ENCODE measurements around the gene ANKS4B. TPM values are rescaled to one million over a fixed set of nuclear protein-coding genes. Genes with fewer than 3 reads are reported as not detected.

The ANKS4B gene
- total and polyA plus RNA-seq, 2 of the 8 experiments (the other 6 are each of a cell fraction or from before 2014, with no cell fraction given): 0.06 to 0.15 TPM

- H3K27ac ChIP-seq (ENCODE audit: low read depth, low read length): no peak overlapping the region
- no peaks in the 10 kb centered on the region for H4K20me1 ChIP-seq (replicated peaks in 1 of 2; ENCODE audit: control insufficient read depth in 1 of 2, insufficient read depth in 2 of 2, low read length in 2 of 2)
- no peak overlapping the region for H4K5ac ChIP-seq (ENCODE audit: insufficient read length, low read depth, low read length)
- no peak overlapping the region for H3K4ac ChIP-seq (replicated peaks; ENCODE audit: insufficient read length, low read depth, low read length)
- H4K91ac ChIP-seq (replicated peaks; ENCODE audit: insufficient read length, low read length): no peak overlapping the region
- H4K8ac ChIP-seq (ENCODE audit: extremely low read depth, insufficient read depth, low read length): no peak overlapping the region
- H3K36me3 ChIP-seq (ENCODE audit: control insufficient read depth in 2 of 4, insufficient read depth in 4 of 4, low read length in 3 of 4): no peaks in the 10 kb centered on the region
- no peaks in the 10 kb centered on the region for H3K79me2 ChIP-seq (ENCODE audit: control insufficient read depth in 1 of 2, insufficient read depth in 2 of 2, low read length in 2 of 2)
- DNase-seq (ENCODE audit: low read depth in 1 of 2, low spot score in 2 of 2): no peak
- no peaks in the 10 kb centered on the region for H3K23me2 ChIP-seq (ENCODE audit: low read depth, low read length)
- no peaks in the 10 kb centered on the region for H3K79me1 ChIP-seq (ENCODE audit: low read depth, low read length)
- no peak overlapping the region for H3K4me3 ChIP-seq (ENCODE audit: extremely low read depth in 1 of 4, insufficient read depth in 2 of 4, low read depth in 3 of 4, low read length in 4 of 4)
- no peaks in the 10 kb centered on the region for H3K4me1 ChIP-seq (replicated peaks in 1 of 4; ENCODE audit: control insufficient read depth in 3 of 4, insufficient read depth in 4 of 4, low read length in 3 of 4)
- no peak overlapping the region for H3K14ac ChIP-seq (ENCODE audit: insufficient read length)
- H2BK12ac ChIP-seq (ENCODE audit: low read depth, low read length): no peak overlapping the region
- no peak overlapping the region for H3K23ac ChIP-seq (ENCODE audit: insufficient read length)
- H2BK20ac ChIP-seq (ENCODE audit: low read length): no peak overlapping the region
- no peak for FAIRE-seq
- no peak overlapping the region for H2BK15ac ChIP-seq (ENCODE audit: low read length)
- ChIA-PET CTCF (ENCODE audit: partially characterized antibody) (interaction anchor here (1.1 kb wide), 1 partner anchor 51 kb away, joined by 3 read pairs; no protein-coding TSS in a partner anchor), POLR2A (ENCODE audit: partially characterized antibody) (no interaction called here)
- H3K56ac ChIP-seq (replicated peaks; ENCODE audit: insufficient read length, low read depth, low read length): no peak overlapping the region
- no peak overlapping the region for H2AK5ac ChIP-seq (ENCODE audit: low read depth, low read length)
- H3K9me3 ChIP-seq (ENCODE audit: insufficient read depth in 2 of 2, low read depth in 1 of 2, low read length in 1 of 2): no peaks in the 10 kb centered on the region
- no peaks in the 10 kb centered on the region for H3K27me3 ChIP-seq (replicated peaks in 1 of 4; ENCODE audit: control insufficient read depth in 3 of 4, extremely low read depth in 1 of 4, insufficient read depth in 3 of 4, low read length in 3 of 4)
- H3K9ac ChIP-seq (replicated peaks in 1 of 4; ENCODE audit: extremely low read depth in 1 of 4, low read depth in 3 of 4, low read length in 3 of 4): no peak overlapping the region
- H2BK5ac ChIP-seq (ENCODE audit: low read depth, low read length): no peak overlapping the region
- H2BK120ac ChIP-seq (replicated peaks; ENCODE audit: low read depth, low read length): no peak overlapping the region
- H3K18ac ChIP-seq (ENCODE audit: extremely low read depth, low read length): no peak overlapping the region
- WGBS, 2 experiments (ENCODE audit: extremely low coverage in 1 of 2, insufficient coverage in 1 of 2, insufficient read length in 1 of 2, insufficient replicate concordance in 2 of 2, low coverage in 1 of 2, low lambda C conversion rate in 2 of 2, missing lambda C conversion rate in 1 of 2): 91% methylated on average over 4 of the region's 4 CpGs; no CpG with 5 or more reads in 1 of the 2 experiments
- no peak overlapping the region for H2AFZ ChIP-seq (ENCODE audit: low read length)
- H3K4me2 ChIP-seq (ENCODE audit: insufficient read depth in 1 of 2, low read depth in 2 of 2, low read length in 2 of 2): no peak overlapping the region
Measured at GRCh38 chr16:21239646-21240045, 6.1 kb downstream of the ANKS4B start.

Data from H1 (cell line).